Measurements from ENCODE around the gene SBK1. TPM values are rescaled to one million over a fixed set of nuclear protein-coding genes. Genes with fewer than 3 reads are reported as not detected.
"Not testable (repeated sequence)": the region's sequence is repeated elsewhere in the genome, so short reads cannot be mapped to it uniquely, and the experiment has no call there.

The SBK1 gene
- total RNA-seq (0.21 TPM), polyA plus RNA-seq (0.16 TPM)

GRCh38 chr16:28291651-28292626 is at the start of gene SBK1:
Gene SBK1, plus strand, starts transcription at chr16:28292525. Its CDS starts 24,867 bp downstream, at chr16:28317392.
- no peak within 1 kb of the TSS for H3K27ac ChIP-seq (ENCODE audit: low read depth)

GRCh38 chr16:28249483-28249882 is 42.8 kb upstream of the SBK1 start:
- H3K36me3 ChIP-seq (ENCODE audit: insufficient read depth); H3K4me3 ChIP-seq (ENCODE audit: low read depth, low read length); H3K4me1 ChIP-seq (ENCODE audit: insufficient read depth); DNase-seq (ENCODE audit: extremely low spot score); H3K27ac ChIP-seq (ENCODE audit: low read depth): not testable (repeated sequence)
- 69% methylated on average over 2 of the region's 2 CpGs for WGBS

More at GRCh38 chr16:28291651-28292626, at the start of gene SBK1:
- Histone ChIP-seq H3K4me1 (ENCODE audit: insufficient read depth) (peaks cover 2% of the 10 kb centered on the region), H3K36me3 (ENCODE audit: insufficient read depth) (no peaks in the 10 kb centered on the region), H3K4me3 (ENCODE audit: low read depth, low read length) (peak within 1 kb of the TSS; percentile 48)
- WGBS: 1% methylated on average over 88 of the region's 88 CpGs
- peak; percentile 62 for DNase-seq (ENCODE audit: extremely low spot score)

- Histone ChIP-seq H3K4me1 (ENCODE audit: insufficient read depth) (no peaks in the 10 kb centered on the region), H3K4me3 (ENCODE audit: low read depth, low read length) (no peak overlapping the region), H3K36me3 (ENCODE audit: insufficient read depth) (no peaks in the 10 kb centered on the region), H3K27ac (ENCODE audit: low read depth) (no peak overlapping the region)
- WGBS: 36% methylated on average over 3 of the region's 3 CpGs
- no peak for DNase-seq (ENCODE audit: extremely low spot score)
Measured at GRCh38 chr16:28250999-28251398, 41.3 kb upstream of the SBK1 start.

- H3K27ac ChIP-seq (ENCODE audit: low read depth): no peak overlapping the region
- DNase-seq (ENCODE audit: extremely low spot score): no peak
- 87% methylated on average over 6 of the region's 6 CpGs for WGBS
- H3K4me1 ChIP-seq (ENCODE audit: insufficient read depth): no peaks in the 10 kb centered on the region
- no peak overlapping the region for H3K4me3 ChIP-seq (ENCODE audit: low read depth, low read length)
- H3K36me3 ChIP-seq (ENCODE audit: insufficient read depth): no peaks in the 10 kb centered on the region
Measured at GRCh38 chr16:28254158-28254557, 38.2 kb upstream of the SBK1 start.

GRCh38 chr16:28255838-28256237 is 36.5 kb upstream of the SBK1 start:
- H3K27ac ChIP-seq (ENCODE audit: low read depth): no peak overlapping the region
- WGBS: 79% methylated on average over 12 of the region's 12 CpGs
- no peaks in the 10 kb centered on the region for H3K4me1 ChIP-seq (ENCODE audit: insufficient read depth)
- no peak for DNase-seq (ENCODE audit: extremely low spot score)
- no peak overlapping the region for H3K4me3 ChIP-seq (ENCODE audit: low read depth, low read length)
- H3K36me3 ChIP-seq (ENCODE audit: insufficient read depth): no peaks in the 10 kb centered on the region

- Histone ChIP-seq H3K36me3 (ENCODE audit: insufficient read depth) (no peaks in the 10 kb centered on the region), H3K27ac (ENCODE audit: low read depth) (no peak overlapping the region), H3K4me1 (ENCODE audit: insufficient read depth) (no peaks in the 10 kb centered on the region), H3K4me3 (ENCODE audit: low read depth, low read length) (no peak overlapping the region)
- DNase-seq (ENCODE audit: extremely low spot score): no peak
- WGBS: 77% methylated on average over 4 of the region's 4 CpGs
Measured at GRCh38 chr16:28257256-28257655, 35.1 kb upstream of the SBK1 start.

GRCh38 chr16:28258567-28258966 is 33.8 kb upstream of the SBK1 start:
- DNase-seq (ENCODE audit: extremely low spot score): no peak
- H3K4me1 ChIP-seq (ENCODE audit: insufficient read depth): no peaks in the 10 kb centered on the region
- H3K4me3 ChIP-seq (ENCODE audit: low read depth, low read length): no peak overlapping the region
- no peak overlapping the region for H3K27ac ChIP-seq (ENCODE audit: low read depth)
- no peaks in the 10 kb centered on the region for H3K36me3 ChIP-seq (ENCODE audit: insufficient read depth)
- 3% methylated on average over 18 of the region's 18 CpGs for WGBS

GRCh38 chr16:28259091-28259780 is 33.1 kb upstream of the SBK1 start:
- Histone ChIP-seq H3K4me1 (ENCODE audit: insufficient read depth) (no peaks in the 10 kb centered on the region), H3K36me3 (ENCODE audit: insufficient read depth) (no peaks in the 10 kb centered on the region), H3K27ac (ENCODE audit: low read depth) (no peak overlapping the region), H3K4me3 (ENCODE audit: low read depth, low read length) (no peak overlapping the region)
- DNase-seq (ENCODE audit: extremely low spot score): no peak
- 63% methylated on average over 29 of the region's 29 CpGs for WGBS

- no peaks in the 10 kb centered on the region for H3K36me3 ChIP-seq (ENCODE audit: insufficient read depth)
- no peaks in the 10 kb centered on the region for H3K4me1 ChIP-seq (ENCODE audit: insufficient read depth)
- 74% methylated on average over 7 of the region's 7 CpGs for WGBS
- DNase-seq (ENCODE audit: extremely low spot score): no peak
- no peak overlapping the region for H3K4me3 ChIP-seq (ENCODE audit: low read depth, low read length)
- no peak overlapping the region for H3K27ac ChIP-seq (ENCODE audit: low read depth)
Measured at GRCh38 chr16:28259781-28260150, 32.6 kb upstream of the SBK1 start.

- H3K27ac ChIP-seq (ENCODE audit: low read depth): no peak overlapping the region
- no peak for DNase-seq (ENCODE audit: extremely low spot score)
- H3K4me3 ChIP-seq (ENCODE audit: low read depth, low read length): no peak overlapping the region
- H3K36me3 ChIP-seq (ENCODE audit: insufficient read depth): no peaks in the 10 kb centered on the region
- H3K4me1 ChIP-seq (ENCODE audit: insufficient read depth): no peaks in the 10 kb centered on the region
- WGBS: 91% methylated on average over 1 of the region's 1 CpG
Measured at GRCh38 chr16:28260193-28260592, 32.1 kb upstream of the SBK1 start.

GRCh38 chr16:28261942-28262341 is 30.4 kb upstream of the SBK1 start:
- WGBS: 47% methylated on average over 4 of the region's 4 CpGs
- Histone ChIP-seq H3K4me3 (ENCODE audit: low read depth, low read length) (no peak overlapping the region), H3K36me3 (ENCODE audit: insufficient read depth) (no peaks in the 10 kb centered on the region), H3K4me1 (ENCODE audit: insufficient read depth) (no peaks in the 10 kb centered on the region), H3K27ac (ENCODE audit: low read depth) (no peak overlapping the region)
- DNase-seq (ENCODE audit: extremely low spot score): no peak

- H3K4me3 ChIP-seq (ENCODE audit: low read depth, low read length): no peak overlapping the region
- 42% methylated on average over 7 of the region's 7 CpGs for WGBS
- DNase-seq (ENCODE audit: extremely low spot score): no peak
- H3K4me1 ChIP-seq (ENCODE audit: insufficient read depth): no peaks in the 10 kb centered on the region
- no peaks in the 10 kb centered on the region for H3K36me3 ChIP-seq (ENCODE audit: insufficient read depth)
- no peak overlapping the region for H3K27ac ChIP-seq (ENCODE audit: low read depth)
Measured at GRCh38 chr16:28263305-28263704, 29.0 kb upstream of the SBK1 start.

- Histone ChIP-seq H3K36me3 (ENCODE audit: insufficient read depth) (no peaks in the 10 kb centered on the region), H3K4me3 (ENCODE audit: low read depth, low read length) (no peak overlapping the region), H3K27ac (ENCODE audit: low read depth) (no peak overlapping the region), H3K4me1 (ENCODE audit: insufficient read depth) (no peaks in the 10 kb centered on the region)
- WGBS: 58% methylated on average over 14 of the region's 14 CpGs
- no peak for DNase-seq (ENCODE audit: extremely low spot score)
Measured at GRCh38 chr16:28264656-28265055, 27.7 kb upstream of the SBK1 start.

GRCh38 chr16:28265822-28266221 is 26.5 kb upstream of the SBK1 start:
- no peak for DNase-seq (ENCODE audit: extremely low spot score)
- Histone ChIP-seq H3K27ac (ENCODE audit: low read depth) (no peak overlapping the region), H3K4me1 (ENCODE audit: insufficient read depth) (no peaks in the 10 kb centered on the region), H3K36me3 (ENCODE audit: insufficient read depth) (no peaks in the 10 kb centered on the region), H3K4me3 (ENCODE audit: low read depth, low read length) (no peak overlapping the region)
- WGBS: 92% methylated on average over 5 of the region's 5 CpGs
